DMS53 (cell line): ENCODE results near the gene MYO16.
A peak's percentile ranks its signal among the peaks of the same experiment; 100 is the strongest.

ENCODE experiments used
- DNase-seq: peaks from one replicate; lab custom pipeline; 2025; lab: John Stamatoyannopoulos, UW

Gene MYO16

GRCh38 chr13:109154546-109154945, 525.1 kb downstream of the MYO16 start:
- no peak for DNase-seq

- DNase-seq: no peak
These were observed 525.8 kb downstream of the MYO16 start for GRCh38 chr13:109154966-109155761.

GRCh38 chr13:109156181-109156935, 526.9 kb downstream of the MYO16 start:
- DNase-seq: no peak

GRCh38 chr13:109157275-109157674, 527.9 kb downstream of the MYO16 start:
- no peak for DNase-seq

GRCh38 chr13:109158383-109158782, 529.0 kb downstream of the MYO16 start:
- no peak for DNase-seq

- DNase-seq: peak; percentile 27
These were observed 530.4 kb downstream of the MYO16 start for GRCh38 chr13:109159650-109160309.

- no peak for DNase-seq
These were observed 530.9 kb downstream of the MYO16 start for GRCh38 chr13:109160357-109160756.

- DNase-seq: peak; percentile 30
These were observed 531.7 kb downstream of the MYO16 start for GRCh38 chr13:109160887-109161669.

- peak; percentile 16 for DNase-seq
These were observed 533.0 kb downstream of the MYO16 start for GRCh38 chr13:109162248-109163036.

GRCh38 chr13:109163037-109163379, 533.6 kb downstream of the MYO16 start:
- DNase-seq: no peak

GRCh38 chr13:109165417-109165904, 536.0 kb downstream of the MYO16 start:
- DNase-seq: no peak

GRCh38 chr13:109166804-109167203, 537.4 kb downstream of the MYO16 start:
- no peak for DNase-seq

GRCh38 chr13:109172136-109172535, 542.7 kb downstream of the MYO16 start:
- no peak for DNase-seq

- no peak for DNase-seq
These were observed 546.3 kb downstream of the MYO16 start for GRCh38 chr13:109175666-109176065.

- DNase-seq: no peak
These were observed 551.6 kb downstream of the MYO16 start for GRCh38 chr13:109180905-109181425.

GRCh38 chr13:109182777-109183465, 553.5 kb downstream of the MYO16 start:
- DNase-seq: no peak

- no peak for DNase-seq
These were observed 562.0 kb downstream of the MYO16 start for GRCh38 chr13:109191413-109191812.

GRCh38 chr13:109192306-109192705, 562.9 kb downstream of the MYO16 start:
- no peak for DNase-seq

- DNase-seq: no peak
These were observed 567.5 kb downstream of the MYO16 start for GRCh38 chr13:109196948-109197347.

GRCh38 chr13:109198585-109198984, 569.2 kb downstream of the MYO16 start:
- no peak for DNase-seq
